T-helper 9 cell (primary cell): ENCODE results near the gene MYBPHL.

Experiments
- DNase-seq: peaks from one replicate; pipeline ENCODE4 v3.0.0-alpha.2; 2020

MYBPHL gene

GRCh38 chr1:109263234-109263596 lies 43.6 kb downstream of the MYBPHL start:
- DNase-seq = no peak

- DNase-seq = no peak
Measured at GRCh38 chr1:109262231-109263055, 44.4 kb downstream of the MYBPHL start.

DNA sequence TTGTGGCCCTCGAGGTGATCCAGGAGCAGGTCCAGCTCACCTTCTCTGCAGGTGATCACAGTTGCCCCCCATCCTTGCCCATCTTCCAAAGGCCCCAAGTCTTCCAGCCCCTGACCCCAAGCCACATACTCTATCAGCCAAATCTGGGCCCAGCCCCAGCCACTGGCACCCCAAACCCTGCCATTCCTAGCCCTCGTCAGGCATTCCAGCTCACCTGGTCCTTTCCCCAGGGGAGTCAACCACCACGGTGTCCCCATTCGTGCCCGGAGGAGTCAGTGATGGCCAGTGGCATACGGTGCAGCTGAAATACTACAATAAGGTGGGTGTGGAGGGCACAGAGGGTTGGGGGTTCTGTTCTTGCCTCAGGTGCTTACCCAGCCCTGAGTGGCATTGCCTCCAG lies 45.2 kb downstream of the MYBPHL start:
- DNase-seq = no peak

- DNase-seq = no peak
Measured at GRCh38 chr1:109261006-109261405, 45.8 kb downstream of the MYBPHL start.

DNA sequence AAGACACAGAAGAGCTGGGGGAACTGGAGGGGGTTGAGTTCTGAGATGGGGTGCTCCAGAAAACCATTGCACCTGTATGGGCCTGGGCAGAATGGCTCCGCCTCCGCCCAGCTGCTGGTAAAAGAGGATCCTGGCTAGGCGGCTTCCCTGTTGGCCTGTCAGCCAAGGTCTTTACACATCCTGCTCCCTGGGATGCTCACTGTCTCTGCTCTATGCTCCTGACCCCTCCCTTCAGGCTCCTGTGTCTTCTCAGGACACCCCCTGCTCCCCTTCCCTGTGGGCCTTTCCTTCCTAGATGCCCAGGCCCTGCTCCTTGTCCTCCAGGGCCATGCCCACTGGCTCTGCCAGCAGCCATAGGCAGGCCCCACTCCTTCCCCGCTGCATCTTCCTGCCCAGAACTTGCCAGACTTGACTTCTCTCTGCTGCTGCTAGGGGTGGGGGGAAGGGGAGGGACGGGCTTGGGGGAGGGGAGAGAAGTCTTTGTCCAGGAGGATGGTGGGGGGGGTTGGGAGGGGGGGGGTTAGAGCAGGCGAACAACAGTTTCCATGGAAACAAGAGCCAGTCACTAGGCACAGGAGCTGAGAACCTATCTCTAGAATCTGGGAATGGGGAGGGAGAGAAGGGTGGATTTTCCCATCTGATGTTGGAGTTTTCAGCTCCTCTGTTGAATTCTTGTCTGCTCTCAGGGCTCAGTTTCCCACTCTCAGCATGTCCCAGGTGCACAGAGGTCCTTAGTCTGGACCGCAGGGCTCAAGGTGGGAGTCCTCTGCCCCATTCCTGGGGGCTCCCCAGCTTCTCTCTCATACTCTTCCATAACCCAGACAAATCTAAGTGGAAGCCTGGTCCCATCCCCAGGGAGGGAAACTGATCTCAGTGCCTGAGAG lies 46.9 kb downstream of the MYBPHL start:
- no peak for DNase-seq

GRCh38 chr1:109258481-109259466 lies 48.0 kb downstream of the MYBPHL start:
- no peak for DNase-seq

DNA sequence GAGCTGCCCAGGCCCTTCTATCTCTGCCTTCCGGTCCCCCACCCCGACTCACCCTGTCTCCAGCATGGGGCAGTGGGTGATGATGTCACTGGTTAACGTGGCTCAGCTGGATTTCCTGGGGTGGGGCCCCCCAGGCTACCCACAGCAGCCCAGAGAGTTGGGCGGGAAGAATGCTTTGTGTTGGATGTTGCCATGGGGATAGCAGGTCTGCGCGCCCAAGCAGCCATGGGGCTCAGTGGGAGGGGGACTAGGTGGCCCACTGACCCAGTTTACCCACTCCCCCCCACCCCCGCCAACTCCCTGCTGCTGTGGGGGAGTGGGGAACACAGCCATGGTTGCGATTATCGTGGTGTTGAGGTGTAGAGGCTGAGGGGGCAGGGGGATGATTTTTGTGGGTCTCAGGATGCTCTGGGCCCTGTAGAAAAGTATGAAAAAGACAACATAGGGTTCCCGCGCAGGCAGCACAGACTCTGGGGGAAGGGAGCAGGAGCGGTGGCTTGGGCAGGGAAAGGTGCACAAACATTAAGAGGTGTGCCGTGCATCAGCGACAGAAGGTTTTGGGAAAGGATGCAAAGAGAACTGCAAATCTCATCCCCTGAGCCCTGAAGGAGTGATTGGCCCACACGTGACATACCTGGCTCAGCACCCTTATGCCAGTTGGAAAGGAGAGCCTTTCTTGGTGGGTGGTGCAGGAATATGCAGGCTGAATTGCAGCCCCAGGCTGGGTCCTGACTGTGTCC lies 49.0 kb downstream of the MYBPHL start:
- DNase-seq = no peak

- DNase-seq = no peak
Measured at GRCh38 chr1:109256971-109257681, 49.7 kb downstream of the MYBPHL start.

GRCh38 chr1:109256085-109256484 lies 50.7 kb downstream of the MYBPHL start:
- DNase-seq = no peak

- DNase-seq = no peak
Measured at GRCh38 chr1:109255678-109256077, 51.1 kb downstream of the MYBPHL start.

GRCh38 chr1:109255097-109255651 lies 51.6 kb downstream of the MYBPHL start:
- DNase-seq = no peak

GRCh38 chr1:109254621-109255096 lies 52.2 kb downstream of the MYBPHL start:
- DNase-seq = no peak

- DNase-seq = no peak
Measured at GRCh38 chr1:109253803-109254620, 52.8 kb downstream of the MYBPHL start.

DNA sequence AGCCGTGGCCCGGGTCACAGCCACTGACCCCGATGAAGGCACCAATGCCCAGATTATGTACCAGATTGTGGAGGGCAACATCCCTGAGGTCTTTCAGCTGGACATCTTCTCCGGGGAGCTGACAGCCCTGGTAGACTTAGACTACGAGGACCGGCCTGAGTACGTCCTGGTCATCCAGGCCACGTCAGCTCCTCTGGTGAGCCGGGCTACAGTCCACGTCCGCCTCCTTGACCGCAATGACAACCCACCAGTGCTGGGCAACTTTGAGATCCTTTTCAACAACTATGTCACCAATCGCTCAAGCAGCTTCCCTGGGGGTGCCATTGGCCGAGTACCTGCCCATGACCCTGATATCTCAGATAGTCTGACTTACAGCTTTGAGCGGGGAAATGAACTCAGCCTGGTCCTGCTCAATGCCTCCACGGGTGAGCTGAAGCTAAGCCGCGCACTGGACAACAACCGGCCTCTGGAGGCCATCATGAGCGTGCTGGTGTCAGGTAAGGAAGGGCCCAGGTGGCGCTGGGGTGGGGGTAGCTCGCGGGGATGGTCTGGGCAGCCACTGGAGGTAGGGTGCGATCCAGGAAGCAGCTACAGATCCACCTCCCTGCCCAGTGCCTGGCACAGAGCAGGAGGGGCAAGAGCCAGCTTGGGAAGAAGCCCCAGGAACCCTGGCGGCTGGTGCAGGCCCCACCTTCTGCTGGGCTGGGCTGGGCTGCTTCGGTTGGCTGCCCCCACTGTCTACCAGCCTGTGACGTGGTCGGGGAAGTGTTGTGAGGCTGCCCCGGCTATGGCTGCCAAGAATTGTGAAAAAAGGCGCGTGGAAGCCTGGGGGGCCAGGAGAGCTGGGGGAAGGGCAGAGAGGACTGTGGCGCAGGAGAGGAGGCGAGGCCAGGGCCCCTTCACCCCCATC lies 53.7 kb downstream of the MYBPHL start:
- no peak for DNase-seq

DNA sequence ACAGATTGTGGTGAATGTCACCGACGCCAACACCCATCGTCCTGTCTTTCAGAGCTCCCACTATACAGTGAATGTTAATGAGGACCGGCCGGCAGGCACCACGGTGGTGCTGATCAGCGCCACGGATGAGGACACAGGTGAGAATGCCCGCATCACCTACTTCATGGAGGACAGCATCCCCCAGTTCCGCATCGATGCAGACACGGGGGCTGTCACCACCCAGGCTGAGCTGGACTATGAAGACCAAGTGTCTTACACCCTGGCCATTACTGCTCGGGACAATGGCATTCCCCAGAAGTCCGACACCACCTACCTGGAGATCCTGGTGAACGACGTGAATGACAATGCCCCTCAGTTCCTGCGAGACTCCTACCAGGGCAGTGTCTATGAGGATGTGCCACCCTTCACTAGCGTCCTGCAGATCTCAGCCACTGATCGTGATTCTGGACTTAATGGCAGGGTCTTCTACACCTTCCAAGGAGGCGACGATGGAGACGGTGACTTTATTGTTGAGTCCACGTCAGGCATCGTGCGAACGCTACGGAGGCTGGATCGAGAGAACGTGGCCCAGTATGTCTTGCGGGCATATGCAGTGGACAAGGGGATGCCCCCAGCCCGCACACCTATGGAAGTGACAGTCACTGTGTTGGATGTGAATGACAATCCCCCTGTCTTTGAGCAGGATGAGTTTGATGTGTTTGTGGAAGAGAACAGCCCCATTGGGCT lies 54.5 kb downstream of the MYBPHL start:
- DNase-seq = no peak

GRCh38 chr1:109251277-109252166 lies 55.3 kb downstream of the MYBPHL start:
- DNase-seq = no peak
